Erythroblast (primary cell): Measurements from ENCODE around the gene AGBL4.

Source experiments
- GATA1 ChIP-seq: IDR thresholded peaks from 2 replicates; pipeline ENCODE4 v1.6.1; 2011; ENCODE audit warnings: low read depth, mild to moderate bottlenecking, control low read depth, low read length, moderate library complexity
- POLR2A ChIP-seq: IDR thresholded peaks from 2 replicates; pipeline ENCODE4 v1.6.1; 2011; ENCODE audit warnings: mild to moderate bottlenecking, low read length

GRCh38 chr1:50048791-50049190 is 25.0 kb upstream of the AGBL4 start:
- no peak for TF ChIP-seq GATA1
- TF ChIP-seq POLR2A, result no peak
